ENCODE data around the gene GAA.

GAA gene

GRCh38 chr17:80104956-80105375 lies 3.6 kb downstream of the GAA start:
- no peak for DNase-seq

- DNase-seq: no peak
These were observed 4.4 kb downstream of the GAA start for GRCh38 chr17:80105762-80106161.

- no peak for DNase-seq
These were observed 4.8 kb downstream of the GAA start for GRCh38 chr17:80106176-80106575.

- no peak for DNase-seq
These were observed 5.4 kb downstream of the GAA start for GRCh38 chr17:80106751-80107150.

- no peak for DNase-seq
These were observed 6.0 kb downstream of the GAA start for GRCh38 chr17:80107231-80108021.

GRCh38 chr17:80108036-80108971 lies 6.9 kb downstream of the GAA start:
- no peak for DNase-seq

- DNase-seq: no peak
These were observed 7.8 kb downstream of the GAA start for GRCh38 chr17:80109066-80109660.

GRCh38 chr17:80109713-80110446 lies 8.5 kb downstream of the GAA start:
- DNase-seq: no peak

GRCh38 chr17:80110447-80110812 lies 9.0 kb downstream of the GAA start:
- DNase-seq: no peak

- no peak for DNase-seq
These were observed 9.7 kb downstream of the GAA start for GRCh38 chr17:80110927-80111701.

- DNase-seq: no peak
These were observed 10.5 kb downstream of the GAA start for GRCh38 chr17:80111702-80112470.

- no peak for DNase-seq
These were observed 11.2 kb downstream of the GAA start for GRCh38 chr17:80112471-80113032.

GRCh38 chr17:80113033-80113484 lies 11.7 kb downstream of the GAA start:
- no peak for DNase-seq

- DNase-seq: no peak
These were observed 13.4 kb downstream of the GAA start for GRCh38 chr17:80114758-80115157.

GRCh38 chr17:80115159-80115558 lies 13.8 kb downstream of the GAA start:
- no peak for DNase-seq

GRCh38 chr17:80116276-80116920 lies 15.0 kb downstream of the GAA start:
- DNase-seq: no peak

GRCh38 chr17:80116921-80117380 lies 15.6 kb downstream of the GAA start:
- no peak for DNase-seq

- DNase-seq: no peak
These were observed 16.4 kb downstream of the GAA start for GRCh38 chr17:80117491-80118401.
